Activated T-cell treated with anti-CD3 and anti-CD28 coated beads for 48 hours (primary cell): ENCODE data around the gene CA11.
A peak's percentile ranks its signal among the peaks of the same experiment; 100 is the strongest.
"Not testable (repeated sequence)": the region's sequence is repeated elsewhere in the genome, so short reads cannot be mapped to it uniquely, and the experiment has no call there.

ENCODE experiments used
- DNase-seq: peaks from one replicate; pipeline ENCODE4 v3.0.0-alpha.2; 2020; ENCODE audit warnings: low read depth

Gene CA11

DNA sequence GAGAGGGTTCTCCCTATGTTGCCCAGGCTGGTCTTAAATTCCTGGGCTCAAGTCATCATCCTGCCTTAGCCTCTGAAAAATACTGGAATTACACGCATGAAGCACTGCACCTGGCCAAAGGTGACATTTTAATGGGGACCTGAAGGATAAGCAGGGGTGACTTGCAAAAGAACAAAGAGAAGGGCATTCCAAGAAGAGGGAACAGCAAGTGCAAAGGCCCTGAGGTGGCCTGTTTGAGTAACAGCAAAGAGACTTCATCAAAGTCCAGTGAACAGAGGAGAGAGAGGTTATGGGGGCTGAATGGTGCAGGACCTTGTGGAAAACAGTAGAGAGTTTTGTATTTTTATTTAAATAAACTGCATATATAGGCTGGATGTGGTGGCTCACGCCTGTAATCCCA is 4.1 kb downstream of the CA11 start:
- no peak for DNase-seq

DNA sequence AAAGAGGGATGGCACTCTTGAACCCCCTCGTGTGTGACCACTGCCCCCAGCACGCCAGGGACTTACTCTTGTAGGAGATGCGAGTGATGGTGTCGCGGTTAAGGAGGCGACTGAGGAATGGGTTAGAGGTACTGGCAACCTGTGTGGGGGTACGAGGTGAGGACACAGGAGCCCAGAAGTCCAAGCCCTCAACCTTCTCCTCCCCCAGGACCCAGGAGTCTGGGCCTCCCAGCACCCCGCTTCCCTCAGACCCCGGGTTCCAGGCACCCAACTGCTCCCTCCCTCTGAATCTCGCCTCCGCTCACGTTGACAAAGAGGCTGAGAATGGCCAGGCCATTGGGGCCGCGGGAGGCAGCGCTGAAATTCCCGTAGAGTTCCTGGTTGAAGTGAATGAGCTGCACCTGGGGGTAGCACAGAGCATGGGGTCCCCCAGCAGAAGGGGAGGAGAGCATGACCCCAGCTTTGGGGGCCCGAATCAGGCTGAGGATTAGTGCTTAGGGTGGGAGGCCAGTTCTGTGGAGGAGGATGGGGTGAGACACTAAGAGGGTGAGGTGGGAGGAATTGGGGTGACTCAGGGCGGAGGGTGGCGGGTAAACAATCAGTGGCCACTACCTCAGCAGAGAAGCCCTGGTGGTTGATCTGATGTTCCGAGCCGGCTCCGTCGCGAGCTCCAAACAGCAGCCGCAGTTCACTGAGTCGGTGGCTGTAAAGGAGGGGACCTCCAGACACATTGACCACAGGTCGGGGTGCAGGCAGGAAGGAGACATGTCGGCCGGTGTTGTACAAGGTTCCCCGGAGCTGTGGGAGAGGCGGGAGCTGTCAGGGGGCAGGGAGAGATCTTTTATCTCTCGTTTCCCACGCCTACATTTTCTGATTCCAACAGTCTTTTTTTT is 6.3 kb downstream of the CA11 start:
- no peak for DNase-seq

GRCh38 chr19:48638831-48639381 is 7.1 kb downstream of the CA11 start:
- DNase-seq, result no peak

DNA sequence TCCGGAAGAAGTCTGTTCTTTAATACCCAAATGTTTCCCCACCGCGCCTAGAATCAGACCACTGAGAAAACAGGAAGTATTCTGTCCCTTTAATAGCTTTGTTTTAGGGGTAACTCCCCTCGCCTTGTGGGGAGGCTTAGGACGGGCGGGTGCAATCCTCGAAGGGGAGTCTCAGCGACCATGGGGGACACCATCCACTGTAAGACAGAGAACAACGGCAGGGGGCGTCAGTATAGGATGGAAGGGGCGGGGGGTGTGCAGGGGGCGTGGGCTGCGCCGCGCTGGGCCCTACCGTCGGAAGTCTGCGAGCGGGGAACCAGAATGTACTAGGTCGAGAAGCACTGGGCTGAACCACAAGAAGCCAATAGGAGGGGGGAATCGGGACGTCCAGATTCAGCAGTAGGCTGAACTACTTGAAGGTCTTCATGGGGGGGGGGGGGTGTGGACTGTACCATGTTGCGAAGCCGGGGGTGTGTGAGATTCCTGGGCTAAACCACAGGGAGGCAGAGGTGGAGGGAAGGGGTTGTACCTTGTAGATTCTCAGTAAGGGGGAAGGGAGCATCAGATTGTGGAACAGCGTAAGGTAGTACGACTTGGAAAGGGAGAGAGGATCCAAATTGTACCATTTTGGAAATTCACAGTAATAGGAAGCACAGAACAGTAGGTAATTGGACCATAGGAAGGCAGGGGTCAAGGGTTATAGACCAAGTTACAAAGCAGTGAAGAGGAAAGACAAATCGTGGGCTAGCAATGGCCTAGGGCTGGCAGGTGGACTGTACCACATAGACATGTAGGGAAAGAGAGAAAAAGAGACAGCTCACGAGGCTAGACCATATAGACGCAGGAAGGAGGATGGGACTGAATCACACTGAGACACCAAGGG is 7.8 kb downstream of the CA11 start:
- DNase-seq, result no peak

DNA sequence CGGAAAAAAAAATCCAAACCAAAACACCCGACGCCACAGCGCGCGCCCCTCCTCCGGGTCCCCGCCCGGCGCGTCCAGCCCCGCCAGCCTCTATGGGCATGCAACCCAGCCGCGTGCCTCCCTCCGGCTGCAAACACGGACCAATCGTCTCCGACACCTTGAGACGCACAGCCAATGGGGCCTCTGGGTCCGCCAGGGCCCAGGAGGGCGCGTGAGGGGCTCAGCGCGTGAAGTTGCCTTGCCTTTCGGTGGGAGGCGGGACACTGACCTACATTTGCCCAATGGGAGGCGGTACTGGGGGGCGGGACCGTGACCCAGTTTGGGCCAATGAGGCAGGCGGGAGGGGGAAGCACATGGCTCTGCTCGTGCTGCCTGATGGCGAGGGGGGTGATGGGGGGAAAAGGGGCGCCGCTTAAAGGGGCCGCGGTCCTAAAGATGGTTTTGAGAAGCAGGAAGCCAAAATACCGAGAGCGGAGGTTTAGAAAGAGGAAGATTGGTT is 8.5 kb downstream of the CA11 start:
- DNase-seq, result peak; percentile 96

- no peak for DNase-seq
Observed at GRCh38 chr19:48636859-48637448, 9.0 kb downstream of the CA11 start, which contains the start of gene DBP. DBP (minus strand) TSS chr19:48637379; CDS start chr19:48636994, 385 bp downstream.

- DNase-seq, result no peak
Observed at GRCh38 chr19:48635966-48636858, 9.8 kb downstream of the CA11 start.

DNA sequence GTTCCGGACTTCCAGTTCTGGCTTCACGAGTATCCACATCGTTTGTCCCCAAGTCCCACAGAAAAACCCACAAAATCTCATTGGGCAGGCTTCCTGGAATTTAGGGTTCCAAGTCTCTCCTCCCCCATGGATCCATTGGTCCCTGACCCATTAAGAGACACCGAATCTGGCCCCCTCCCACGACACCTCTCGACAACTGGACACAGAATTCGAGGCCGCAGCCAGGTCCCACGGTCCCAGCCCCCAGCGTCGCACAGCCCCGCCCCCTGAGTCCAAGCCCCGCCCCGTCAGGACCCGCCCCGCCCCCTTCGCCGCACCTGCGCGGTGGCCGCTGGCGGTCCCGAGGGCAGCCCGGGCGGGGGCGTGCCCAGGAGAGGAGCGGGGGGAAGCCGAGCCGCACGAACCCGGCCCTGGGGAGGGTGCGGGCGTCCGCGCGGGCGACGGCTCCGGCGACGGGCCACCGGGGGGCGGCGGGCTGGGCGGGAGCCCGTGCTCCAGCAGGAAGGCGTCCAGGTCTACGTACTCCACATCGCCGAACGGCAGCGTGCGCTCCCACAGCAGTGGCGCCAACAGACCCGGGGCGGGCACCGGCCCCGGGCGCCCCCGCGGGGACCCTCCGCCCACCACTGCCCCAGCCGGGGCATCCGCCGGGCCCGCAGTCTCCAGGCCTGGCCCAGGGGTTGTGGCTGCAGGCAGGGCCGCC is 10.6 kb downstream of the CA11 start:
- peak; percentile 73 for DNase-seq

DNA sequence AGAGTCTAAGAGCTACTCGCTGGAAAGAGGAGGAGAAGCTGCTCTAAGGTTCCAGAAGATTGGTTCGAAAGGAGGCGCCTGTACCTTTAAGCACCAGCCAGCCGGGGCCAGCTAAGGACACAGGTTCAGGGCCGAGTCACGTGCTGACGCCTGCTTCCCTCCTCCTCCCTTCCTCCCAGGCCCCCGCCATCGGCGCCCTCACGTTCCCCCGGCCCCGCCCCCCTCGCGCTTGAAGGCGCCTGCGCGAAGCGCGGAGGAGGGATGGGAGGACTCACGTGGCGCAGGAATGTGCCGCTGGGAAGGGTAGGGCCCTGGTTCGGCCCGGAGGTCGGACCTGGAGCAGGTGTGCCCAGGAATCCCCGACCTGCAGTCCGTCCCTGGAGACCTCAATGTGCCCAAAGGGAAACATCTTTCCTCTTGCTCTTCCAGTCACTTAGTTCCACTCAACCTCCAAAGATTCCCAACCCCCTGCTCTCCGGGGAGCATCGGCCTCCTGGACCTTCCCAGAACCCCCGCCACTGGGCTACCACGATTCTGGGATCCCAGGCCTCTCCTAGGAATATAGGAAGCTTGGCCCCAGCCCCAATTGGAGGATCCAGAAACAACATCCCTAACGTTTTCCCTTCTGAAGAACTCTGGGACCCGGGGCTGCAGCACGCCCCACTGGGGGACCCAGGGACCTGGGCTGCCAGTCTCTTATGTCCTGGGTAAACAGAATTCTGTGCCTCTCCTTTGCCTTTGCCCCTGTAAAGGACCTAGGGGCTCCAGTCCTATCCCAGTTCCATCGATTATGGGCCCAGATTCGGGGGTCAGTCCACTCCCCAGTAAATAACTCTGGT is 11.3 kb downstream of the CA11 start:
- peak; percentile 92 for DNase-seq

DNA sequence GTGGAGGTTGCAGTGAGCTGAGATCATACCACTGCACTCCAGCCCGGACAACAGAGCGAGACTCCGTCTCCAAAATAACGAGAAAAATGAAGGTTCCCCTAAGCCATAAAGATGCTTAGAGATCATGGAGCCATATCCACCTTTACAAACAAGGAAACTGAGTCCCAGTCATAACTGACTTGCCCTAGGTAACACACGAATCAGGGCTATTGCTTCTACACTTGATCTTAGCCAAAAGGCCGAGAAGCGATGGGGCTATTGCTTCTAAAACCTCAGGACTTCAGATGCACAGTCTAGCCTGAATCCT is 12.0 kb downstream of the CA11 start:
- DNase-seq, result no peak

- no peak for DNase-seq
Observed at GRCh38 chr19:48633148-48634035, 12.6 kb downstream of the CA11 start.

- no peak for DNase-seq
Observed at GRCh38 chr19:48632692-48633147, 13.3 kb downstream of the CA11 start.

DNA sequence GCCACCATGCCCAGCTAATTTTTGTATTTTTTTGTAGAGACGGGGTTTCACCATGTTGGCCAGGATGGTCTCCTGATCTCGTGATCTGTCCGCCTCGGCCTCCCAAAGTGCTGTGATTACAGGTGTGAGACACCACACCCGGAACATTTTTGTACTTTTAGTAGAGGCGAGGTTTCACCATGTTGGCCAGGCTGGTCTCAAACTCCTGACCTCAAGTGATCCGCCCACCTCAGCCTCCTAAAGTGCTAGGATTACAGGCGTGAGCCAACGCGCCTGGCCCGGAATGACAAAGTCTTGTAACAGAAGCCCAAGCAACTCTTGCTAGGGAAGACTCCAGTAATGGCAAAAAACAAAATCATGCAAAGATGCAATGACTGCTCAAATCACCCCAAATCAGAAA is 13.7 kb downstream of the CA11 start:
- DNase-seq, result not testable (repeated sequence)

- no peak for DNase-seq
Observed at GRCh38 chr19:48631225-48631624, 14.8 kb downstream of the CA11 start.

GRCh38 chr19:48630296-48631063 is 15.5 kb downstream of the CA11 start:
- no peak for DNase-seq

DNA sequence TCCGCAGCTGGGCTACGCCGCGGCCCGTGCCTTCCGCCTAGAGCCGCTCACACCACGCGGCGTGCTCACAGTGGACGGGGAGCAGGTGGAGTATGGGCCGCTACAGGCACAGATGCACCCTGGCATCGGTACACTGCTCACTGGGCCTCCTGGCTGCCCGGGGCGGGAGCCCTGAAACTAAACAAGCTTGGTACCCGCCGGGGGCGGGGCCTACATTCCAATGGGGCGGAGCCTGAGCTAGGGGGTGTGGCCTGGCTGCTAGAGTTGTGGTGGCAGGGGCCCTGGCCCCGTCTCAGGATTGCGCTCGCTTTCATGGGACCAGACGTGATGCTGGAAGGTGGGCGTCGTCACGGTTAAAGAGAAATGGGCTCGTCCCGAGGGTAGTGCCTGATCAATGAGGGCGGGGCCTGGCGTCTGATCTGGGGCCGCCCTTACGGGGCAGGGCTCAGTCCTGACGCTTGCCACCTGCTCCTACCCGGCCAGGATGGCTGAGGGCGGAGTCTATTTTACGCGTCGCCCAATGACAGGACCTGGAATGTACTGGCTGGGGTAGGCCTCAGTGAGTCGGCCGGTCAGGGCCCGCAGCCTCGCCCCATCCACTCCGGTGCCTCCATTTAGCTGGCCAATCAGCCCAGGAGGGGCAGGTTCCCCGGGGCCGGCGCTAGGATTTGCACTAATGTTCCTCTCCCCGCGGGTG is 16.2 kb downstream of the CA11 start:
- DNase-seq, result no peak

DNA sequence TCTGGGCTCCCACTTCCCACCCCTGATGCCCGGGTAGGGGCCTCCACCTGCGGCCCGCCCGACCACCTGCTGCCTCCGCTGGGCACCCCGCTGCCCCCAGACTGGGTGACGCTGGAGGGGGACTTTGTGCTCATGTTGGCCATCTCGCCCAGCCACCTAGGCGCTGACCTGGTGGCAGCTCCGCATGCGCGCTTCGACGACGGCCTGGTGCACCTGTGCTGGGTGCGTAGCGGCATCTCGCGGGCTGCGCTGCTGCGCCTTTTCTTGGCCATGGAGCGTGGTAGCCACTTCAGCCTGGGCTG is 16.7 kb downstream of the CA11 start:
- no peak for DNase-seq
